LNCaP clone FGC (cell line): ENCODE measurements around the gene CMIP.

Source experiments
- DNase-seq: peaks from one replicate; pipeline ENCODE4 v3.0.0-alpha.2; 2011; ENCODE audit warnings: low read depth
- H3K4me3 ChIP-seq: 2 replicates; pipeline ENCODE4 v1.5.1; 2011; ENCODE audit warnings: mild to moderate bottlenecking, low read depth, low read length, control low read depth
- TF ChIP-seq, protein P1 (sequence below): IDR thresholded peaks from 2 replicates; pipeline ENCODE4 v1.5.1; 2012; ENCODE audit warnings: mild to moderate bottlenecking; ENCODE audit not compliant: control insufficient read depth, insufficient read depth; ENCODE audit errors: extremely low read depth

Gene CMIP

DNA sequence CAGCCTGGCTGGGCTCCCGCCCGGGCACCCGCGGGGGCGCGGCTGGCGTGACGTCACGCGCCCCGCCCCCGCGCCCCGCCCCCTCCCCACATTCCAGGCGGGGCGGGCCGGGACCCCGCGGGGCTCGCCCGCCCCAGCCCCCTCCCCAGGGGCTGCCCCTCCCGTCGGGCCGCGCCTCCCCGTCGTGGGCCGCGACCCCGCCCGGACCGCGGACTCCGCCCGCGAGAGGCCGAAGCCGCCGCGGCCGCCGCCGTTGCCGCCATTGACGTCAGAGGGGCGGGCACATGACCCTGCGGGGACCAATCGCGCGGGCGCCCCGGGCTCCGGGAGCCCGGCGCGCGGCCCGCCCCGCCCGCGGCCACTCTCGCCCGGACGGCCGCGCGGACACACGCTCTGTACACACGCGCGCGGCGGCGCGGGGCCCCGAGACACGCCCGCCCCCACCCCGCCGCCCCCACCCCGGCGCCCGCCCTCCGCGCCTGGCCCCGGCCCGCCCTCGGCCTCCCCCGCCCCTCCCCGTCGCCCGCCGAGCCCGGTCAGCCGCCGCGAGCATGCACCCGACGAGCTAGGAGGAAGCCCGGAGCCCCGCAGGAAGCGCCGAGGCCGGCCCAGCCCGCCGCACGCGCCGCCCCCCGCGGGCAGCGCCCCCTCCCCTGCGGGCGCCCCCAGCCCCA is at the start of gene CMIP:
Gene CMIP, plus strand, starts transcription at position 361 of the 674 bp plus-strand sequence.
- peak; percentile 25 for DNase-seq
- peak within 1 kb of the TSS; percentile 79 for H3K4me3 ChIP-seq
- TF ChIP-seq, protein P1, sequence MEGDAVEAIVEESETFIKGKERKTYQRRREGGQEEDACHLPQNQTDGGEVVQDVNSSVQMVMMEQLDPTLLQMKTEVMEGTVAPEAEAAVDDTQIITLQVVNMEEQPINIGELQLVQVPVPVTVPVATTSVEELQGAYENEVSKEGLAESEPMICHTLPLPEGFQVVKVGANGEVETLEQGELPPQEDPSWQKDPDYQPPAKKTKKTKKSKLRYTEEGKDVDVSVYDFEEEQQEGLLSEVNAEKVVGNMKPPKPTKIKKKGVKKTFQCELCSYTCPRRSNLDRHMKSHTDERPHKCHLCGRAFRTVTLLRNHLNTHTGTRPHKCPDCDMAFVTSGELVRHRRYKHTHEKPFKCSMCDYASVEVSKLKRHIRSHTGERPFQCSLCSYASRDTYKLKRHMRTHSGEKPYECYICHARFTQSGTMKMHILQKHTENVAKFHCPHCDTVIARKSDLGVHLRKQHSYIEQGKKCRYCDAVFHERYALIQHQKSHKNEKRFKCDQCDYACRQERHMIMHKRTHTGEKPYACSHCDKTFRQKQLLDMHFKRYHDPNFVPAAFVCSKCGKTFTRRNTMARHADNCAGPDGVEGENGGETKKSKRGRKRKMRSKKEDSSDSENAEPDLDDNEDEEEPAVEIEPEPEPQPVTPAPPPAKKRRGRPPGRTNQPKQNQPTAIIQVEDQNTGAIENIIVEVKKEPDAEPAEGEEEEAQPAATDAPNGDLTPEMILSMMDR, result no peak

DNA sequence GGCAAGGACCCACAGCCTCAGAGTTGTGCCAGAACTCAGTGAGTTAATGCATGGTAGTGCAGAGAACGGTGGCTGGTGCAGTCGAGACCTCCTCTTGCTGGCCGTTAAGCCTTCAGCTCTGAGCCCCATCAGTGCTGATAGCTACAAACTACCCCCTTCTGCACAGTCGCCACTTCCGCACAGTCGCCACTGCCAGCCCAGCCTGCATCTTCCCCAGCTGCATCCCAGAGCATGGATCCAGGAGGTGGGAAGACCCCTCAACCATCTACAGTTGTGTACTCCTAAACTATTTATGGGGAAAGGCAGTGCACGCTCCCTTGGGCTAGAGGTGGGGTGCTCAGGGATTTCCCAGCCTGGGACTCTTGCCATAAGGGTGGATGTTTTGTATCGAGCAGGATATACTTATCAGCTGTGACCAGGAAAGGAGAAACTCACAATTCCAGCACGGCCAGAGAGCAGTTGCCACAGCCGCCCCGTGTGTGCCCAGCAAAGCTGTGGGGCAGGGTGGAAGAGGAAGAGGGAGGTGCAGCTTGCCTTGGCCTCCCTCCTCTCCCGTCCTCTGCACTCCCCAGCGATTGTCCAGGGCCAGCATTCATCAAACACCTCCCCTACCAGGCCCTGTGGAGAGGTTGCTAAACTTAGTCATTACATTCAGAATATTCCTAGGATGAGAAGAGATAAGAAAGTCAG is 49.5 kb upstream of the CMIP start:
- no peak for DNase-seq
- TF ChIP-seq, protein P1, result no peak
- no peak overlapping the region for H3K4me3 ChIP-seq

DNA sequence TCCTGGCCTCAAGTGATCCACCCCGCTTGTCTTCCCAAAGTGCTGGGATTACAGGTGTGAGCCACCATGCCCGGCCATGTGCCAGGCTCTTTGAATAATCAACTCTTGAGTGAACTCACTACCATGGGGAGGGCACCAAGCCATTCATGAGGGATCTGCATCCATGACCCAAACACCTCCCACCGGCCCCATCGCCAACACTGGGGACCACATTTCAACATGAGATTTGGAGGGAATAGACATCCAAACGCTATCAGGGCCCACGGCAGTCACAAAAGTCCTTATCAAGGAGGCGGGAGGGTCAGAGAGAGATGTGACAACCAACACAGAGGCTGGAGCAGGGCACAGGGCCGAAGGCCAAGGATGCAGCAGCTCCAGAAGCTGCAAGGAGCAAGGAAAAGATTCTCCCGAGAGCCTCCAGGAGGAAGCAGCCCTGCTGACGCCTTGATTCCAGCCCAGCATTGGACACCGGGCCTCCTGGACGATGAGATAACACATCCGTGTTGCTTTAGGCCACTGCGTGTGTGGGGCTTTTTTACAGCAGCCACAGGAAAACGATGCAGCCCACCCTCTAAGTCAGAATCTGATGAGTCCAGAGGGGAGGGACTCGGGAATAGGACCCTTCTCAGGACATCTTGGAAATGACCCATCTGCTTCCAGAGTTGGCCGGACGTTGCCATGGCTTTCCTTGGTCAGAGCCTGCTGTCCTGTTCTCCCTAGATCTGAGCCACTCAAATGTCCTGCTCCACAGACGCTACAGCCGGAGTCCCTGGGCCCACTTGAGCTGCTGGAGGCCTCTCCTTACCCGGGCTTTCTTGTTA is 47.3 kb upstream of the CMIP start:
- H3K4me3 ChIP-seq, result no peak overlapping the region

DNA sequence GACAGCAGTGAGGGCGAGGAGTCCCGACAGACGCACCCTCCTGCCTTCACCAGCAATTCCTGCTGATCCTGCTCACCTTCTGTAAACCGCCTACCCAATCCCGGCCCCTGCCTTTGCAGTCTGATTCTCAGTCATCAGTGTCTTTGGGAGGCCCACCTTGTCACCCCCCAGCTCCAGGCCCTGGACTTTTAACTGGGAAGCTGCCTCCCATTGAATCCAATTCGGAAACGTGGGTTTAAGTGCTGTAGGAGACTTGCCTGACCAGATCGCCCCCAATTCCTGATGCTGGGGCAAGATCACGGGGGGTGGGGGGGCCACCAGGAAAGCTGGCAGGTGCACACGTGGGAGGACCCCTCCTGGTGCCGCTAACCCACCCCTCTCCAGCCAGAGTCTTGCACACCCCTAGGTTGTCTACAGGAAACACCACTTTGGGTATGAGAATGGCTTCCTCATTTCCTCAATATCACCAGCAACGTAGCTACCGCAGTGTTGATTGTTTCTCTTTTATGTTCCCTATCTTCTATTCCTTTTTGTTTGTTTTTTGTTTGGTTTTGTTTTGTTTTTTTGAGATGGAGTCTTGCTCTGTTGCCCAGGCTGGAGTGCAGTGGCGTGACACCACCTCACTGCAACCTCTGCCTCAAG is 46.6 kb upstream of the CMIP start:
- TF ChIP-seq, protein P1, result no peak
- no peak overlapping the region for H3K4me3 ChIP-seq
- DNase-seq, result no peak

More for the DNA sequence above, 47.3 kb upstream of the CMIP start:
- DNase-seq, result no peak
- TF ChIP-seq, protein P1, result no peak

DNA sequence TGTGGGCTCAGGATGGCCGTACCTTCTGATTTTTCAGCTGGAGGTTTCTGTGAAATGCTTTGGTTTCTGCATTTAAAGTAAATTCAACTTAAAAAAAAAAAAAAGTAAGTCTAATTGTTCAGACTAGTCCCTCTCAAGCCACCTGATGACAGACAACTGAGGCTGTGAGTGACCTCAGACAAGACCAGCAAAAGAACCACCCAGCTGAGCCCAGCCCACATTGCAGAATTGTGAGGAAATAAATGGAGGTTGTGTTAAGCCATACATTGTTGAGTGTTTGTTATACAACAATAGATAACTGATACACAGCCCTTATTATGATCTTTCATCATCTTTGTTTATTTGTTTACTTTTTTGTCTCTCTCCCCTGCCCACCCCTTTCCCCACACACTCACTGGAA is 44.7 kb upstream of the CMIP start:
- DNase-seq, result no peak
- TF ChIP-seq, protein P1, result no peak

DNA sequence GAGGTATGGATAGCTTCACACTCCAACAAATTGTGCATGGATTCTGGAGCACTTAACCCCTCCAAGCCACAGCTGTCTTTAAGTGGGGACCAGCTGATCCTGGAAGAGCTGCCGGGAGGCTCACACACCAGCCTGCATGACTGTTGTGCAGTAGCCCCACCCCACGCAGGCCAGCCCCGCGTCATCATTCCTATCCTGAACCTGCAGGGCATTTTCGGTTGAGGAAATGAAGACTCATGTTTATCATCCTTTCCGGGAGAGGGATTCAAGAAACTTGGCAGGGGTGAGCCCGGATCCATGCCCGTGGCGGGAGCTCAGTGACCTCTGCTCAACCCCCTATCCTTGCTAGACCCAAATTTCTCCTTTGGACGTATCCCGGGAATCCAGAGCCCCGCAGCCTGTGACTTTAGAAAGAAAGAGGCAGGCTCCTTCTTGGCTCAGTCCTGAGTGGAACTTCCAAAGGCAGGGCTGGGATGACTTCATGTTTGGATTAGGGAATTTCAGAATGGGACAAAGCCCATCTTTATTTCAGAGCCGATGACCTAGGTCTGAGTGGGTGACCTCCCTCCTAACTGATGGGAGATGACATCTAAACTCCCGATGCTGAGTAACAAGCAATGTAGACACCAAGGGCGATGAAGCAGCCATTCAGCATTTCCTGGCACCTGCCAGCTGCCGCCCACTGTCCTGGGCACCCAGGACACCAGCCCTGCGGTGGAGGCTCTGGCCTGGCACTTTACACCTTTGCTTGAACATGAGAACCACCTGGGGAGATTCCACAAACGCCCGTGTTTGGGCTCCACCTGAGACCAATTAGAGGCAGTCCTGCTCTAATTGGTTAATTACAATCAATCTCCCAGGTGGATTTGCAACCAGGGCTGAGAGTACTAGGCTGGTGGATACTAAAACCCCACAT is 43.3 kb upstream of the CMIP start:
- no peak for DNase-seq
- TF ChIP-seq, protein P1, result no peak
- H3K4me3 ChIP-seq, result no peak overlapping the region

More for the DNA sequence above, 44.7 kb upstream of the CMIP start:
- no peak overlapping the region for H3K4me3 ChIP-seq
